KMS-11 (cell line): ENCODE data around the gene TP53INP2.

Source experiments
- H2AFZ ChIP-seq: fragments of 200-600 bp; sonication (generic); 2 replicates; pipeline ENCODE4 v1.6.1; 2016; ENCODE audit warnings: antibody characterized with exemption, mixed run types, low read depth
- H3K27ac ChIP-seq: fragments of 200-600 bp; sonication (generic); 2 replicates; pipeline ENCODE4 v1.6.1; 2016; ENCODE audit warnings: mild to moderate bottlenecking, mixed run types
- H3K27me3 ChIP-seq: fragments of 200-600 bp; sonication (generic); 2 replicates; pipeline ENCODE4 v1.6.1; 2017; ENCODE audit warnings: mild to moderate bottlenecking, low read depth, mixed run types, moderate library complexity; ENCODE audit not compliant: insufficient read depth
- H3K36me3 ChIP-seq: fragments of 200-600 bp; sonication (generic); 2 replicates; pipeline ENCODE4 v1.6.1; 2017; ENCODE audit warnings: mild to moderate bottlenecking, mixed run types; ENCODE audit not compliant: insufficient read depth
- H3K4me1 ChIP-seq: fragments of 200-600 bp; sonication (generic); 2 replicates; pipeline ENCODE4 v1.6.1; 2016; ENCODE audit warnings: mild to moderate bottlenecking, low read depth, mixed run types; ENCODE audit not compliant: poor library complexity, severe bottlenecking
- H3K4me2 ChIP-seq: fragments of 200-600 bp; sonication (generic); 2 replicates; pipeline ENCODE4 v1.7.0; 2016; ENCODE audit warnings: mild to moderate bottlenecking, mixed run types
- H3K4me3 ChIP-seq: fragments of 200-600 bp; sonication (generic); IDR thresholded peaks from 2 replicates; pipeline ENCODE4 v1.6.1; 2017; ENCODE audit warnings: low read depth, low read length, mixed read lengths; ENCODE audit not compliant: insufficient read depth
- H3K79me2 ChIP-seq: fragments of 200-600 bp; sonication (generic); 2 replicates; pipeline ENCODE4 v1.6.1; 2016; ENCODE audit warnings: low read depth, mixed run types; ENCODE audit not compliant: insufficient read depth
- H3K9ac ChIP-seq: fragments of 200-600 bp; sonication (generic); 2 replicates; pipeline ENCODE4 v1.6.1; 2016; ENCODE audit warnings: mild to moderate bottlenecking, mixed run types
- H4K20me1 ChIP-seq: fragments of 200-600 bp; sonication (generic); 2 replicates; pipeline ENCODE4 v1.6.1; 2016; ENCODE audit warnings: mild to moderate bottlenecking, mixed run types; ENCODE audit not compliant: insufficient read depth
- CTCF ChIP-seq: fragments of 200-600 bp; sonication (generic); conservative IDR thresholded peaks from 2 replicates; pipeline ENCODE4 v1.6.1; 2017; ENCODE audit warnings: low read depth, mild to moderate bottlenecking, antibody characterized with exemption, low read length, moderate library complexity, mixed read lengths

Gene TP53INP2

GRCh38 chr20:34669094-34669493, 35.0 kb upstream of the TP53INP2 start:
- Histone ChIP-seq H3K4me2 (no peak overlapping the region), H3K36me3 (no peaks in the 10 kb centered on the region)
- no peak for TF ChIP-seq CTCF

GRCh38 chr20:34673412-34673811, 30.7 kb upstream of the TP53INP2 start:
- Histone ChIP-seq H3K4me3 (no peak overlapping the region), H3K27ac (no peak overlapping the region), H3K4me2 (no peak overlapping the region), H4K20me1 (no peaks in the 10 kb centered on the region), H2AFZ (no peak overlapping the region), H3K79me2 (peaks cover 46% of the 10 kb centered on the region; the same call in 1 of the 2 replicates), H3K4me1 (peaks cover 16% of the 10 kb centered on the region), H3K36me3 (no peaks in the 10 kb centered on the region), H3K9ac (no peak overlapping the region), H3K27me3 (no peaks in the 10 kb centered on the region)
- no peak for TF ChIP-seq CTCF

More at GRCh38 chr20:34669094-34669493, 35.0 kb upstream of the TP53INP2 start:
- Histone ChIP-seq H2AFZ (no peak overlapping the region), H3K9ac (no peak overlapping the region), H3K4me3 (no peak overlapping the region), H3K4me1 (no peaks in the 10 kb centered on the region), H3K27me3 (no peaks in the 10 kb centered on the region), H4K20me1 (no peaks in the 10 kb centered on the region), H3K27ac (no peak overlapping the region), H3K79me2 (peaks cover 29% of the 10 kb centered on the region; the same call in 1 of the 2 replicates)

- no peaks in the 10 kb centered on the region for H4K20me1 ChIP-seq
- no peak overlapping the region for H3K4me3 ChIP-seq
- peaks cover 46% of the 10 kb centered on the region; the same call in 1 of the 2 replicates for H3K79me2 ChIP-seq
- H3K9ac ChIP-seq = no peak overlapping the region
- peaks cover 24% of the 10 kb centered on the region for H3K4me1 ChIP-seq
- H3K27ac ChIP-seq = no peak overlapping the region
- H3K27me3 ChIP-seq = no peaks in the 10 kb centered on the region
- no peaks in the 10 kb centered on the region for H3K36me3 ChIP-seq
- H3K4me2 ChIP-seq = peak overlapping the region; percentile 96; the same call in 1 of the 2 replicates
- no peak overlapping the region for H2AFZ ChIP-seq
- no peak for TF ChIP-seq CTCF
Measured at GRCh38 chr20:34675561-34675960, 28.6 kb upstream of the TP53INP2 start.

- Histone ChIP-seq H2AFZ (peak overlapping the region; percentile 82; the same call in 1 of the 2 replicates), H3K4me2 (peak overlapping the region; percentile 96), H3K79me2 (peaks cover 44% of the 10 kb centered on the region; the same call in 1 of the 2 replicates), H3K4me3 (no peak overlapping the region), H4K20me1 (no peaks in the 10 kb centered on the region), H3K9ac (peak overlapping the region; percentile 89; the same call in 1 of the 2 replicates), H3K4me1 (peaks cover 29% of the 10 kb centered on the region), H3K36me3 (no peaks in the 10 kb centered on the region), H3K27ac (0 out of 2 replicates have a peak overlapping the region, but pooled peaks have one; percentile 2), H3K27me3 (no peaks in the 10 kb centered on the region)
- no peak for TF ChIP-seq CTCF
Measured at GRCh38 chr20:34675993-34676641, 28.0 kb upstream of the TP53INP2 start.
